ENCODE measurements around the gene HMCES.

The HMCES gene

DNA sequence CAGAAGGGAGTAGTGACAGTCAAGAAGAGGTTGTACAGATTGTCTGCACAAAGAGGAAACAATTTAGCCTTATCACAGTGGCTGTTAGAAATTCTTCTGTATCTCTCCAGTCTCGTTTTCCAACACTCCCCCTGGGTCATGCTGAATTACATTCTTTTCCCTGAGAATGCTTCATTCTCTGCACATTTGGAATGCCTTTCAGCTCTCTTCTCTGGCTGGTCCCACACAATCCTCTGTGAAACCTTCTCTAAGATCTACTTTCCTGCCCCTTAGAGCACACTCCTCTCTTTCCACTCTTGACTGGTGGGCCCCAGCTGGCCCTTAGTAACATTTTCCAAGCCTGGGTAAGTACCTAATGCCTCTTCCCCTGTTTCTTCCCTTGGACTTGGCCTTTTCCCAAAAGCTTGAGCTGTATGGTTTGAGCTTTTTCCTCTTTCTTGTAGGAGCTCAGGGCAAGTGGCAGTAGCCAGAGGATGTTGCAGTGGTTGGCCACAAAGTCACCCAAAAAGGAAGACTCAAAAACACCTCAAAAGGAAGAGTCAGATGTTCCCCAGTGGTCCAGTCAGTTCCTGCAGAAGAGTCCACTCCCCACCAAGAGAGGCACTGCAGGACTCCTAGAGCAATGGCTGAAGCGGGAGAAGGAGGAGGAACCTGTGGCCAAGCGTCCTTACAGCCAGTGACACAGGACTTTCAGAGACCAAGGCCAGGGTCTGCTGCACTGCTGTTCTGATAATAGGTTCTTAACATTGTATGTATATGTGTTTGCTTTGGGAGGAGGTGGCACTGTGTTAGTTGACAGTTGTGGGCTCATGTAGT lies 25.7 kb downstream of the HMCES start:
- no peak for DNase-seq (ENCODE audit: low read depth in 2 of 2)

DNA sequence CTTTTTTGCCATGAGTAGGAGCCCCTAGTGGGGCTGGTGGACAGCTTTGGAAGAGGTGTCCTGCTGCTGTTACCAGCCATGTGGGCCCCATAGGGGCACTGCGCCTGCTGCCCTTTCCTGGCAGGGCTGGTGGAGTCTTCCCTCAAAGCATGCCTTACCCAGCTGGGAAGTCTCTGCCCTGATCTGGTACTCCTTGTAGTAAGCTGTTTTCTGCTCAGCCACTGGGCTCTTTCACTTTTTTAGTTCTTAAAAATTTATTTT lies 26.2 kb downstream of the HMCES start:
- no peak for DNase-seq (ENCODE audit: low read depth in 2 of 2)

DNA sequence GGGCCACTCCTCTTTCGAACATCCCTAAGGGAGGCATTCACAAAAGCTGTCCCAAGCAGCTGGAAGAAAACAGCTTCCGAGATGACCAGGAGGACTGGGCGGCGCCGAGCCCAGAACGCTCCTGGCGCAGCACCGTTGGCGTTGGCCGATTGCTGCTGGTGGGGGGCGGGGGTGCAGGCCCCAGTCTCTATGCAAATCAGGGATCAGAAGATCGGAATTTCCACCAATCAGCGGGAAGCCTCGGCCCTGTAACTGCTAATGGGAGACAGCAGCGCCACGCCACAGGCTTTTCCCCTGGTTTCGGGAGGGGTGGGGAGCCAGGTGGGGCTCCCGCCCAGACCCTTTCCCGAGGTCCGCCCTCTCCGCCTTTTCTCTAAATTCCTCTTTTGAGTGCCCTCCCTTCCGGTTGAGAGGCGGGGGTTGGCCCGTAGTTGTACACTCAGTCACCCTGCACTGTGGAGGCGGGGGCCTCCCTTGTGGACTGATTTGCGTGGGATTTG lies 27.0 kb downstream of the HMCES start:
- DNase-seq (ENCODE audit: low read depth in 2 of 2), result no peak

DNA sequence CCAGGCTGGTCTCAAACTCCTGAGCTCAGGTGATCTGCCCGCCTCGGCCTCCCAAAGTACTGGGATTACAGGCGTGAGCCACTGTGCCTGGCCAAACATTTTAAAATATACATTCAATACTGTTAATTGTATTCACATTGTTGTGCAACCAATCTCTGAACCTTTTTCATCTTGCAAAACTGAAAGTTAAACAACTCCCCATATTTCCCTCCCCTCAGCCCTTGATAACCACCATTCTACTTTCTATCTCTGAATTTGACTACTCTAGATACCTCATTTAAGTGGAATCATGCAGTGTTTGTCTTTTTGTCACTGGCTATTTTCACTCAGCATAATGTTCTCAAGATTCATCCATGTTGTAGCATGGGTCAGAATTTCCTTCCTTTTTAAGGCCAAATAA lies 30.0 kb downstream of the HMCES start:
- DNase-seq (ENCODE audit: low read depth in 2 of 2), result no peak

DNA sequence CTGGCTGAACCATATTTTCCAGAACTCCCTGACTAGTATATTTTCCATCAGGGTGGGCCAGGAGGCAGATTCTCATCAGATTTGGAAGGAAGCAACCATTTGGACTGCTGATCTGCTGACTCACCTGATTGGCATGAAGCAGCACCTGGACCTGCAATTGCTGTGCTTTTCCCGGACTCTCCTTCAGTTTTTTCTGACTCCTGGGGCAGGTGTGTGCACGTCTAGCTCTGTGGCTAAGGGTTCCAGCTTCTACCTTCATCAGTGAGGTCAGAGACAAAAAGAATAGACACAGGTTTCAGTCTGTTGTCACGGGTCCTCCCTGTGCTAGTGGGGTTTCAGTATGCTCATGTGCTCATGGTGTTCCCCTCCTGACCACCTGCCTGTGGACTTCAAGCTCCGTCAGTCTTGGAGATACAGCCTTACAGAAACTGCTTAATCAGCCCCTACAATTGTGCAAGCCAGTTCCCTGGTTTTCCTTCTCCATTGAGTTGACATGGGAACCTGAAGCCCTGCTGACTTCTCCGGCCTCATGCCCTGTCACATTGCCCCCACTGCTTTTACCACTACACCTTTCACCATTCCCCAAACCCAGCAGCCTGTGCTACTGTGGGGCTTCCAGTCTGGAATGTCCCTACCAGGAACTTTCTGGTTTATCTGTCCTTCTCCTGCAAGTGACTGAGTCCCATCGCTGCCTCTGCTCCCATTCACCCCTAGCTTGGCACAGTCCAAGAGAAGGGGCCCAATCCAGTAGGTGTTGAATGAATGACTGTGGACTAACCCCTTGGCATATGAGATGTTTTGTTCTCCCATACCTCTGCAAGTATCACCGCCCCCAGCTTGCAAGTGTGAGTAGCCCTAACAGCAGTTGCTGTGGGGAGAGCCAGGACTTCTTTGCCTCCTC lies 31.7 kb downstream of the HMCES start:
- no peak for DNase-seq (ENCODE audit: low read depth in 2 of 2)

DNA sequence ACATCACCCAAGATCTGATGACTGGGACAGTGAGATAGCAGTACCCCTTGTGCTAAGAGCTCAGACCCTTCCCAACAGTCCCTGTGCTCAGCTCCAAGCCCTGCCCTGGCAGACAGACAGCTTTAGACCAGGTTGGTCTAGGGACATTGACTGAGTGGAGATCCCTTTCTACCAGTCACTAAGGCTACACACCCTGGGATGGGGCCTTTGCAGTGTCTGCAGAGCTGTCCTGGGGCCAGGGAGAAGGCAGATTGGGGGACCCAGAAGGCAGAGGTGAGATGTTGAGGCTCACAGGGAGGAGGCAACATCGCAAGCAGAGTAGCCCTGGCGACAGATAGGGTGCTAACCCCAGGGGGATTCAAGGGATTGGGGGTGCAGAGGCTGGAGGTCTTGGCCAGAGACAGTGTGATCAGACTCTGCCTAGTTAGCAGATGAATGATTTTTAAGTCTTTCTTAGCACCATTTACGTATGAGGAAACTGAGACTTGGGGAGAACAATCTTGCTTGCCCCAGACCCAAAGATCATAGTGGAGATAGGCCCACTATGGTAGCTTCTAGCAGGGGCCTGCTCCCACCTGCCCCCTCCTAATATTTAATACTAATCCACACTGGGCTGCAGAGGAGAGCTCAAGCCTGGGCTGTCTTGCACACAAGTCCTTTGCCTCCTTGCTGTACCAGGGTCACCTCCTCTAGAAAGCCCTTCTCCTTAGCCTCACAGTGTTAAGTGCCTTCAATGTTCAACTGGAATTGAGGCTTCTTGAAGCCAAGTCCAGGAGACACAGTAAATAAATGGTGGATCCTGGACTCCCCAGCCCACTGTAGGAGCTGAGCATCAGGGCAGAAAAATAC lies 32.6 kb downstream of the HMCES start:
- DNase-seq (ENCODE audit: low read depth in 2 of 2), result no peak

DNA sequence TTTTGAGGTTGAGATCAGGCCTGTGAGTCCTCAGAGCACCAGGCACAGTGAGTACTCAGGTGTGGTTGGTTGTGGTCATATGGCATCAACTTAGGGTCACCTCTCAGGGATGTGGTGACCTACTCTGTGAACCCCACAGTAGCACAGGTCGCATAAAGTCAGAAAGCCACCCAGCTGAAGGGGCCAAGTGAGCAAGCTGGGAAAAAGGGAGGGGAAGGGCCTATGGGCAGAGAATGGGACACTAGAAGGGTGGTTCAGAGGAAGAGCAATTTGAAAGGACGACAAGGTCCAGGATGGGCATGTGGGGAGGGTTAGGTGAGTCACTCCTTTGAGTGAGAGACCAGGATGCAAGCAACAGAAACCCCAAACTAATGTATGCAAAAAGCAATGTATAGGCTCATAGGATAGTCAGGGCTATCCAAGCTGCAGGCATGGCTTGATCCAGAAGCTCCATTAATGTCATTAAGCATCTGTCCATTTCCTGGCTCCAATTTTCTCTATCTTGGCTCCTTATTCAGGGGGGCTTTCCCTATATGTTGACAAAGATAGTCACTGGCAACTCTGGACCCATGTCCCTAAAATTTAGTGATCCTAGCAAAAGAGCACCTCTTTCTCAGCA lies 33.5 kb downstream of the HMCES start:
- no peak for DNase-seq (ENCODE audit: low read depth in 2 of 2)

DNA sequence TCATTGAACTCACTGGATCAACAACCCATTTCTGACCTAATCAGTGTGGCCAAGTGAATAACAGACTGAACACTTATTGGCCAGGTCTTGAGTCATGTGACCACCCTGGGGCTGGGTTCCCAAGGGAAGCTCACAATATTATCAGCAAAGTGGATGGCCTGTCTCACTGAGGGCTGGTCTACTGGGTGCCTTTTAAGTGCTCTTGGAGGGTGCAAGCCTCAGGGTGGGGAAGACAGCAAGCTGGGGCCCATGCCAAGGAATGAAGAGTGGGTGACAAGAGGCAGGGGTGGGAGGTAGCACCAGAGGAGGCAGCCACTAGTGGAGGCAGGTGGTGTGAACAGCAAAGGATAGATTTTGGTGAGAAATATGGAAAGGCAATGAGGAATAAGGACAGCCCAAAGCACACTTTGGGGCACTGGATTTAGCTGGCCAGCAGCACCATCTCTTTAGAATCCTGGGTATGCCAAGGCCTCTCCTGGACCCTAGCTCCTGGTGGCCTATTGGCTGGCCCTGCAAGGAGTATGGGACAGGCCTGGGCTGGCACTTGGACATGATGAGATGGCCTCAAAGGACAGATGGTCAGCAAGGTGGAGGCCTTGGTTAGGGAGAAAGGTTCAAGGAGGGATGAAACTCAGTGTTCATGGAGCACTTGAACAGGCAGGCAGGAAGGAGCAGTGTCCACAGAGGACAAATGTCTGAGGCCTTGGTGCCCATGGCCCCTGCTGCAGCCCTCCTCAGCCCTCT lies 34.2 kb downstream of the HMCES start:
- no peak for DNase-seq (ENCODE audit: low read depth in 2 of 2)

DNA sequence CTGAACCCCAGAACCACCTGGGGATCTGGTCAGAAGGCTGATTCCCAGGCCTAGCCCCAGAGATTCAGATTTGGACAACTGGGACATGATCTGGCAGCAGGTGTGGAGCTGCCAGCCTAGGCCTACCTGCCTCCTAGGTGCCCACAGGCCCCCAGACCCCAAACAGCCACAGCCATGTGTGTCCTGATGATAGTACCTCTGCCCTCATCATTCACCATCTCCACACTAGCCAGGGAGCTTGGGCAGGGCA lies 34.7 kb downstream of the HMCES start:
- DNase-seq (ENCODE audit: low read depth in 2 of 2), result no peak

DNA sequence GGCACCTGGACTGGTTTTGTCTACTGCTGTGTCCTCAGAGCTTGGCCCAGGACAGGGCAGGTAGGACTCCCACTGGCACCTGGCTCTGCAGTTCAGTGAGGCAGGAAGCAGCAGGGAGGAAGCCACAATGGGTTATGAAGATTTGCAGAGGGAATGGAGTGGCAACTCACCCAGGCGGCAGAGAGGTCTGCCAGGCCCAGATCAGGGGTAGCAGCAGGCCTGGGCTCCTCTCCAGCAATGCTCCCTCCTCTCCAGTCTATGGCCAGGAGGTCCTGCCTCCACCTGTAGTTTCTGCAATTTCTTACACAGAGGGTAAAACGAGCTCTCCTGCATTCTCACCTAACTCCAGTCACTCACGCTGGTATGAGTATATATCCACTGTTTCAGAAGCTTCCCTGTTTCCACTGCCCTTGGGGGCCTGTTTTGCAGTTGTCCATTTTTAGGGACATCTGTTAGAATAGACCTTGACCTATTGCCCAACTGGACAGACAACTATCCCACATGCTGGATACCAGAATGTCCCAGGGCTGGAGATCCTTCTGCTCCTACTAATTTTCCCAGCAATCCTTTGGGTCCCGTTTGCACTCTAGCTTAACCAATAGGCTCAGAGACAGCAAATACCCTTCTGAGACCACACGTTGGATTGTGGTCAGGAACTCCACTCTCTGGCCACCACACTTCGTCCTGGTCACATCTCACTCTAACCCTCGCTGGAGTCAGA lies 35.2 kb downstream of the HMCES start:
- DNase-seq (ENCODE audit: low read depth in 2 of 2), result no peak

DNA sequence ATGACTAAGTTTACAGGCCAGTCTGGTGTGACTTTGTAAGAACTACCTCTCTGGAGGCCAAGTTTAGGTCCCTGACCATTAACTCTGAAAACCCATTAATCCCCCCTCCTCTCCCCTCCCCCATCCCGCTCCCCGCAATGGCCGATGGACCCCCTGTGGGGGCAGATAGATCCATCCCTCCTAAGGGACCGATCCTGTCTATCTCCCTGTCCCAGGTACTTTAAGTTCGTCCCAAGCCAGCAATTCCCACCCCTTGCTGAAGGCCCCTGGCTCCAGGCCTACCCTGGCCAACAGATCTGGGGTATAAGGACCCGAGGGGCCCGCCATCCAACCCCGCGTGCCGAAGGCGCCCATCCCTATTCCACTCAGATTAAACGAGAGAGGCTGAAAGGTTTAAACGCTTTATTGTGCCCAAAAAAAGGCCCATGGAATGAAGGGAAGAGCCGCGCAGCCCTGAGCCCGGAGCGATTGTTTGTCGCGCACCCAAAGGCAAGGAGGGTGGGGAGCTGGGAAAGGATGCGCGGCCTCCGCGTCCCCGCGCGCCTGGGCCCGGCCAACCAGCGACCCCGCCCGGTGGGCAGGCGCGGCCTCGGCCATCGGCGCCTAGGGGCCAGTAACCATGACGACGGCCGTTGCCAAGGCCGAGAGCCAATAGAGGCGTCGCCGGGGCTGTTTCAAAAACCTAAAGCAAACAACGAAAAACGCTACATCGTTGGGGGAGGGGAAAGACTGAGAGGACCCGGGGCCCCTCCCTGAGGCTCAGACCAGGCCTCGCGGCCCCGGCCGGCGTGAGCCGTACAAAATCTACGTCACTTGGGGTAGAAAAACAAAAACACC lies 35.9 kb downstream of the HMCES start:
- peak; percentile 43 to 51 for DNase-seq (ENCODE audit: low read depth in 2 of 2)

DNA sequence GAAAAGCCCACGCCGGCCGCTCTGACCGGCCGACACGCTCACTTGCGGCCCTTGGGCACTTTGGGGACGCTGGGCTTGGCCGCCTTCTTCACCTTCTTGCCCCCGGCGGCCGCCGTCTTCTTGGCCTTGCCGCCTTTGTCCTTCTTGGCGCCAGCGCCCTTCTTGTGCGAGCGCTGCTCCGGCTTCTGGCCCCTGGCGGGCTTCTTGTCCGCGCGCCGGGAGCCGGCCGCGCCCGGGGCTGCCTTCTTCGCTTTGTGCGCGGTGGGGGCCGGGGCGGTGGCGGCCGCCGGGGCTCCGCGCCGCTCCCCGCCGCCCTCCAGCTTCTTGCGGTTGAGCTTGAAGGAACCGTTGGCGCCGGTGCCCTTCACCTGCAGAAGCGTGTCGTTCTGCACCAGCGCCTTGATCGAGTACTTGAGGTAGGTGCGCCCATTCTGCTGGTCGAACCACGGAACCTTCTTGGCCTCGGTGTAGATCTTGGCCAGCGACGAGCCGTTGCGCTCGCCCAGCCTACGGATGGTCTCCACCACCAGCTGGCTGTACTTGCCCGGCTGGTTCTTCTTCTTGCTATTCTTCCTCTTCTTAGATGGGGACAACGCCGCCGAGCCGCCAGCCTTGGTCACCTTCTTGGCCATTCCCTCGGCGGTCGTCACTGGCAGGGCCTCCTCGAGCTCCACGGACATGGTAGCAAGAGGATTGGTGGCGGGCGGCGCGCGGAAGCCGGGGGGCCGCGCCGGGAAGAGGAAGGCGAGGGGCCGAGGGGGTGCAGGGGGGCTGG lies 36.7 kb downstream of the HMCES start:
- DNase-seq (ENCODE audit: low read depth in 2 of 2), result peak in 1 of 2 donors; percentile 16

DNA sequence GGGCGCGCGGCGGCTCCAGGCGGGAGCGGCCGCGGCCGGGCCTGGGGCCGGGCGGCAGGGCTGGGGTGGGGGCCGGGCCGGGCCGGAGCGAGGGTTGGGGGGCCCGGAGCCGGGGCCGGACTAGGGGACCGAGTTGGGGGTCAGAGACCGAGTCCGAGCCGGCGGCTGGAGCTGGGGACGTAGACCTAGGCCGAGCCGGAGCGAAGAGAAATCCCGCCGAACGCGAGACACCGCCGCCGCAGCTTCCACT lies 37.3 kb downstream of the HMCES start:
- no peak for DNase-seq (ENCODE audit: low read depth in 2 of 2)

DNA sequence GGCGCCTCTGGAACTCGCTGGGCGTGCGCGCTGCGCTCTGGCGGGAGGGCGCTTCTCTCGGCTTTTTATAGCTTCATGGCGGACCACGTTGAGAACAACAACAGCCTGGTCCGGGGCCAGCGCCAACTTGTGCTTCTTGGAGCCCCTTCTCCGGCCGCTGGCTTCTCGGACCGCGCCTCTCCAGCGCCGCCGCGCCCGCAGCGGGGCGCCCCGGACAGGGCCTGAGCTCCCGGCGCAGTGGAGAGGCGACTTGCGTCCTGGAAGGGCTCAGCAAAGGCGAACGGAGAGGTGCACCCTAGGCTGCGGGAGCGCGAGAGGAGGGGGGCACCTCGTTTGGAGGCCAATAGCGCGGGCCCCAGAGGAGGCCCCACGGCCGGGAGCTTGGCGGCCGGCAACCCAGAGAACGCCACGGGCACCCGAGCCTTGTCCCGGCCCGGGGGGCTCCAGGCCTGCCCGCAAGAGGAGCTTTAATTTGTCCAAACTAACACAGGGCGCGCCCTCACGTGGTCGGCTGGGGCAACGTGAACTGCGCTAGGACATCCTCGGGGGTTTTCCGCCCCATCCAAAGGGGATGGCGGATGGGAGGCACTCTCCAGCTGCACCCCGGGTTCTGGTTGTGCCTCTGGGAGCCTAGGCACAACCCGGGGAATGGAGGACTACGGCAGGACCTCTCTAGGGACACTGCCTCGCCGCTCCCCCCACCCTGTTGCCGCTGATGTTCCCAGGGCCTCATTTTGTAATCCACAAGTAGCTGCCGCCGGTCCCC lies 37.8 kb downstream of the HMCES start:
- DNase-seq (ENCODE audit: low read depth in 2 of 2), result peak; percentile 84 to 94

DNA sequence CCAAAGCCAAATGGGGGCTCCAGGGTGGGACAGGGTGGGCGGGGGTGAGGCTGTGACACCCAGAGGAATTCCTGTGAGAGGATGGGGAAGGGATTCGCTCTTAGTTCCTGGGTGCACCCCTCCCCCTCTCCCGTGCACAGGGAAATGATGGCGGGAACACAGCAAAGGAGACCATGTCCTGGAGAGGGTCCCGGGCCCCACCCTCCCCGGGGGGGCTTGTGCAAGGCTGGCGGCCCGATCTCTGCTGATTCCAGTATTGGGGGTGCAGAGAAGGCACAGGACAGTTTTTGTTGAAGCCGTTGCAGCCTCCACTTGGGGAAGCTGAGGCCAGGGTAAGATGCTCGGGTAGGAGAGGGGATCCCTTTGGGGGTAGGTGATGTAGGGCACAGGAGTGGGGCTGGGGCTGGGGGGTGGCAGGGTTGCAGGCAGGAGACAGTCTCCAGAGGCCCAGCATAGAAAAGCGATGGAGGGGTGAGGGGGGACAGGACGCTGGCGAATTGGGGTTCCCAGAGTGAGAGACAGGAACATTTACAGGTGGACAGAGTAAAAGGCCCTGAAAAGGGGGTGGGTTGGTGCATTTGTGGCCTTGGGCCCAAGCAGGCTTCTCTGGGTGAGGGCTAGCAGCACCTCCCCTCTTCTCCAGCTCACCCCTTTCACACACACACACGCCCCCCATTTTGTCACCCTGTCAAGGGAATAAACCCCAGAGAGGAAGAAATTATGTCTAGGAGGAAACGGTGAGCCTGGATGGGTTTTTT lies 38.5 kb downstream of the HMCES start:
- DNase-seq (ENCODE audit: low read depth in 2 of 2), result no peak

DNA sequence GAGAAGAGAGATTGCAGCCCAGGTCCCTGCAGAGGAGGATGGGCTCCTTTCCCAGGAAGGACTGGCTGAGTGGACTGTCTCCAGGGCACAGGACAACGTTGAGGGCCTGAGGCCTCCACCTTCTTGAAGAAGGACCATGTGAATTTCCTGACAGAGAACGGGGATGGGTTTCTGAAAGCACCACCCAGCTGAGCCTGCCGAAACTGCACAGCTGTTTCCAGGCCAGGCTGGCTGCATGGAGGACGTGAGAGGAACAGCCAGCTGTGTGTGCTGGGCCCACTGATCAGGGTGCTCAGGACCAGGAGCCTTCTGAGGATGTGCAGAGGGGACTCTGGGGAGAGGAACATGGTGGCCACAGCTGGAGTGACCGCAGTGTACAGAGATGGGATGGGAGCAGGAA lies 39.2 kb downstream of the HMCES start:
- no peak for DNase-seq (ENCODE audit: low read depth in 2 of 2)

DNA sequence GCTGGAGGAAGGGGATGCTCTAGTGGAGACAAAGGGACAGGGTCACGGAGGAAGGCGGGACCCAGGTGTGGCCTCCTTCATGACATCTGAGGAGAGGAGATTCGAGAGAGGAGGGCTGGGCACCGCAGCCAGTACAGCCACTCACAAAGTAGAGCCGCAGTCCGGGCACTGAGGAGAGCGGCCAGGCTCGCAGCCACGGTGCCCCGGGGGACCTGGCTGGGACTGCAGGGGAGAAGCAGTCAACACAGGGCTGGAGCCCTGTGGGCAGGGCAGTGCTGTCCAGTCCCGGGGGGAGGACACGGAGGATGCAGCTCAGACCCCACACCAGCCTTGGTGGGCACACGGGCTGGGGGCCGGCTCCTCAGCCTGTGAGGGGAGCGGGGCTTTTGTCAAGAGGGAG lies 40.3 kb downstream of the HMCES start:
- no peak for DNase-seq (ENCODE audit: low read depth in 2 of 2)

DNA sequence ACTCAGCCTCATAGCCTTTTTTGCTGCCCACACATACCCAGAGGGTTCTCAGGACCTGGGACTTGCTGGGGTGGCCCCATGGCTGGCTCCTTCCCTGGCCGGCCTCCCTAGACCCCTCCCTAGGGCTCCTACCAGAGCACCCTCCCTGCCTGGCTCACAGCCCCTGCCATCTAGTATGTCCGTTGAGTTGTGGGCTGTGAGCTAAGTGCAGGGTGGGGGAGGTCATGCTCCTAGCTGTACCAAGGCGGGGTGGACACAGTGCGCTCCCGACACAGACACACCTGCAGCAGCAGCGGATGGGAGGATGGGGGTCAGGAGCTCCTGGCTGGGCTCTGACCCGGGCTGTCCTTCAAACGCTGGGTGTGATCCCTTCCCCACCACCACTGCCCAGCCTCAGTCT lies 41.6 kb downstream of the HMCES start:
- DNase-seq (ENCODE audit: low read depth in 2 of 2), result no peak
